Measurements from ENCODE around the gene NAA20.

NAA20 gene

GRCh38 chr20:19971116-19971515, 46.0 kb upstream of the NAA20 start:
- Histone ChIP-seq H3K27me3 (ENCODE audit: insufficient read depth, insufficient read length) (no peaks in the 10 kb centered on the region), H3K4me1 (ENCODE audit: insufficient read depth, insufficient read length) (peaks cover 12% of the 10 kb centered on the region), H3K9ac (ENCODE audit: insufficient read length, low read depth) (no peak overlapping the region), H3K9me3 (ENCODE audit: insufficient read depth, low read length) (no peaks in the 10 kb centered on the region), H3K36me3 (ENCODE audit: insufficient read depth, insufficient read length, low read length) (no peaks in the 10 kb centered on the region), H3K4me3 (ENCODE audit: insufficient read length, low read depth) (no peak overlapping the region)
- no peak for DNase-seq (ENCODE audit: low read depth, low spot score)
- TF ChIP-seq ZNF274 (IDR thresholded peaks at IDR 0.05; ENCODE audit: low read depth, low read length): no peak
- no peak for TF ChIP-seq YY1 (IDR thresholded peaks at IDR 0.05; ENCODE audit: insufficient read depth, insufficient read length)
- TF ChIP-seq SUZ12 (IDR thresholded peaks at IDR 0.05; ENCODE audit: extremely low read depth, insufficient read depth, insufficient read length): no peak

- H3K4me3 ChIP-seq (ENCODE audit: insufficient read length, low read depth): no peak overlapping the region
- DNase-seq (ENCODE audit: low read depth, low spot score): no peak
Measured at GRCh38 chr20:19973961-19974629, 43.1 kb upstream of the NAA20 start.

DNA sequence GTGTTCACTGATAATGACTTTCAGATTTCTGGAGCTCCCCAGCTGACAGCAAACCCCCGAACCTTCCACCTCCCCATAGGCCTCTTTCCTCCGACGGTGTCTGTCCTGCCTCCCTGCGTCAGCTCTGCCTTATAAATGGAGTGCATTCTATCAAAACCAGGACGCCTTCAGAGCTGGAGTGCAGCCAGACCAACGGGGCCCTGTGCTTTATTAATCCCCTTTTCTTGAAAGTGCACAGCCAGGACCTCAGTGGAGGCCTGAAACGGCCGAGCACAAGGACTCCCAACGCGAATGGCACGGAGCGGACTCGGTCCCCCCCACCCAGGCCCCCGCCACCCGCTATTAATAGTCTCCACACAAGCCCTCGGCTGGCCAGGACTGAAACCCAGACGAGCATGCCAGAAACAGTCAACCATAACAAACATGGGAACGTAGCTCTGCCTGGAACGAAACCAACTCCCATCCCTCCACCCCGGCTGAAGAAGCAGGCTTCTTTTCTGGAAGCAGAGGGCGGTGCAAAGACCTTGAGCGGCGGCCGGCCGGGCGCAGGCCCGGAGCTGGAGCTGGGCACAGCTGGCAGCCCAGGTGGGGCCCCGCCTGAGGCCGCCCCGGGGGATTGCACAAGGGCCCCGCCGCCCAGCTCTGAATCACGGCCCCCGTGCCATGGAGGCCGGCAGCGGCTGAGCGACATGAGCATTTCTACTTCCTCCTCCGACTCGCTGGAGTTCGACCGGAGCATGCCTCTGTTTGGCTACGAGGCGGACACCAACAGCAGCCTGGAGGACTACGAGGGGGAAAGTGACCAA, 42.3 kb upstream of the NAA20 start:
- Histone ChIP-seq H3K4me3 (ENCODE audit: insufficient read length, low read depth) (no peak overlapping the region), H3K9me3 (ENCODE audit: insufficient read depth, low read length) (peaks cover 9% of the 10 kb centered on the region; the same call in 1 of the 2 replicates), H3K9ac (ENCODE audit: insufficient read length, low read depth) (no peak overlapping the region), H3K36me3 (ENCODE audit: insufficient read depth, insufficient read length, low read length) (no peaks in the 10 kb centered on the region), H3K4me1 (ENCODE audit: insufficient read depth, insufficient read length) (peaks cover 12% of the 10 kb centered on the region), H3K27me3 (ENCODE audit: insufficient read depth, insufficient read length) (no peaks in the 10 kb centered on the region)
- no peak for DNase-seq (ENCODE audit: low read depth, low spot score)
- TF ChIP-seq SUZ12 (IDR thresholded peaks at IDR 0.05; ENCODE audit: extremely low read depth, insufficient read depth, insufficient read length) (no peak), YY1 (IDR thresholded peaks at IDR 0.05; ENCODE audit: insufficient read depth, insufficient read length) (no peak), ZNF274 (IDR thresholded peaks at IDR 0.05; ENCODE audit: low read depth, low read length) (no peak)

More at GRCh38 chr20:19973961-19974629, 43.1 kb upstream of the NAA20 start:
- Histone ChIP-seq H3K9ac (ENCODE audit: insufficient read length, low read depth) (no peak overlapping the region), H3K36me3 (ENCODE audit: insufficient read depth, insufficient read length, low read length) (no peaks in the 10 kb centered on the region), H3K4me1 (ENCODE audit: insufficient read depth, insufficient read length) (peaks cover 12% of the 10 kb centered on the region), H3K9me3 (ENCODE audit: insufficient read depth, low read length) (peaks cover 9% of the 10 kb centered on the region; the same call in 1 of the 2 replicates), H3K27me3 (ENCODE audit: insufficient read depth, insufficient read length) (no peaks in the 10 kb centered on the region)
- TF ChIP-seq SUZ12 (IDR thresholded peaks at IDR 0.05; ENCODE audit: extremely low read depth, insufficient read depth, insufficient read length): no peak
- no peak for TF ChIP-seq YY1 (IDR thresholded peaks at IDR 0.05; ENCODE audit: insufficient read depth, insufficient read length)
- TF ChIP-seq ZNF274 (IDR thresholded peaks at IDR 0.05; ENCODE audit: low read depth, low read length): no peak

GRCh38 chr20:19975436-19975799, 41.7 kb upstream of the NAA20 start:
- DNase-seq (ENCODE audit: low read depth, low spot score): no peak
- Histone ChIP-seq H3K9ac (ENCODE audit: insufficient read length, low read depth) (no peak overlapping the region), H3K4me1 (ENCODE audit: insufficient read depth, insufficient read length) (peaks cover 12% of the 10 kb centered on the region), H3K4me3 (ENCODE audit: insufficient read length, low read depth) (no peak overlapping the region), H3K36me3 (ENCODE audit: insufficient read depth, insufficient read length, low read length) (no peaks in the 10 kb centered on the region), H3K27me3 (ENCODE audit: insufficient read depth, insufficient read length) (no peaks in the 10 kb centered on the region), H3K9me3 (ENCODE audit: insufficient read depth, low read length) (peaks cover 9% of the 10 kb centered on the region; the same call in 1 of the 2 replicates)
- TF ChIP-seq SUZ12 (IDR thresholded peaks at IDR 0.05; ENCODE audit: extremely low read depth, insufficient read depth, insufficient read length): no peak

- no peaks in the 10 kb centered on the region for H3K36me3 ChIP-seq (ENCODE audit: insufficient read depth, insufficient read length, low read length)
- no peak overlapping the region for H3K4me3 ChIP-seq (ENCODE audit: insufficient read length, low read depth)
- DNase-seq (ENCODE audit: low read depth, low spot score): no peak
- H3K9me3 ChIP-seq (ENCODE audit: insufficient read depth, low read length): peaks cover 9% of the 10 kb centered on the region; the same call in 1 of the 2 replicates
- no peak for TF ChIP-seq YY1 (IDR thresholded peaks at IDR 0.05; ENCODE audit: insufficient read depth, insufficient read length)
- no peak for TF ChIP-seq ZNF274 (IDR thresholded peaks at IDR 0.05; ENCODE audit: low read depth, low read length)
- no peak for TF ChIP-seq SUZ12 (IDR thresholded peaks at IDR 0.05; ENCODE audit: extremely low read depth, insufficient read depth, insufficient read length)
- peaks cover 12% of the 10 kb centered on the region for H3K4me1 ChIP-seq (ENCODE audit: insufficient read depth, insufficient read length)
- H3K27me3 ChIP-seq (ENCODE audit: insufficient read depth, insufficient read length): no peaks in the 10 kb centered on the region
- H3K9ac ChIP-seq (ENCODE audit: insufficient read length, low read depth): no peak overlapping the region
Measured at GRCh38 chr20:19975901-19976300, 41.3 kb upstream of the NAA20 start.

GRCh38 chr20:19976595-19977372, 40.4 kb upstream of the NAA20 start:
- peak; percentile 61 for DNase-seq (ENCODE audit: low read depth, low spot score)
- no peaks in the 10 kb centered on the region for H3K27me3 ChIP-seq (ENCODE audit: insufficient read depth, insufficient read length)
- no peak overlapping the region for H3K9ac ChIP-seq (ENCODE audit: insufficient read length, low read depth)
- H3K4me1 ChIP-seq (ENCODE audit: insufficient read depth, insufficient read length): peaks cover 12% of the 10 kb centered on the region
- H3K4me3 ChIP-seq (ENCODE audit: insufficient read length, low read depth): no peak overlapping the region
- H3K36me3 ChIP-seq (ENCODE audit: insufficient read depth, insufficient read length, low read length): no peaks in the 10 kb centered on the region
- TF ChIP-seq YY1 (IDR thresholded peaks at IDR 0.05; ENCODE audit: insufficient read depth, insufficient read length): no peak
- no peak for TF ChIP-seq SUZ12 (IDR thresholded peaks at IDR 0.05; ENCODE audit: extremely low read depth, insufficient read depth, insufficient read length)
- TF ChIP-seq ZNF274 (IDR thresholded peaks at IDR 0.05; ENCODE audit: low read depth, low read length): no peak
- peaks cover 9% of the 10 kb centered on the region; the same call in 1 of the 2 replicates for H3K9me3 ChIP-seq (ENCODE audit: insufficient read depth, low read length)
